Keratinocyte (primary cell): ENCODE data around the gene RNF145. TPM values are rescaled to one million over a fixed set of nuclear protein-coding genes. Genes with fewer than 3 reads are reported as not detected.

Source experiments
- DNase-seq: peaks from one replicate; pipeline ENCODE4 v3.0.0-alpha.2; 2011; ENCODE audit warnings: low read depth, missing footprints, low spot score
- FAIRE-seq: peaks from 2 replicates; lab custom pipeline; 2011; peaks lifted over from hg19 to GRCh38; lab: Jason Lieb, UNC
- H2AFZ ChIP-seq: 2 replicates; pipeline ENCODE4 v1.6.0; 2012; ENCODE audit warnings: low read length, control low read depth, inconsistent platforms; ENCODE audit not compliant: control insufficient read depth
- H3K27ac ChIP-seq: 2 replicates; pipeline ENCODE4 v1.5.1; 2011; ENCODE audit warnings: low read length; ENCODE audit not compliant: control insufficient read depth, insufficient read depth
- H3K27me3 ChIP-seq: 3 replicates; pipeline ENCODE4 v1.6.0; 2011; ENCODE audit warnings: low read length; ENCODE audit not compliant: control insufficient read depth, insufficient read depth; ENCODE audit errors: extremely low read depth
- H3K36me3 ChIP-seq, 2 experiments: 2 replicates in 1 of 2; 3 replicates in 1 of 2; pipeline ENCODE4 v1.5.1; 2011; ENCODE audit warnings: low read length in 2 of 2, mild to moderate bottlenecking in 1 of 2; ENCODE audit not compliant: control insufficient read depth in 2 of 2, insufficient read depth in 2 of 2; ENCODE audit errors: extremely low read depth in 1 of 2
- H3K4me1 ChIP-seq: 3 replicates; pipeline ENCODE4 v1.5.1; 2011; ENCODE audit warnings: low read length; ENCODE audit not compliant: control insufficient read depth, insufficient read depth; ENCODE audit errors: extremely low read depth
- H3K4me2 ChIP-seq: 3 replicates; pipeline ENCODE4 v1.6.0; 2011; ENCODE audit warnings: low read depth, low read length; ENCODE audit not compliant: control insufficient read depth, insufficient read depth; ENCODE audit errors: extremely low read depth
- H3K4me3 ChIP-seq, 3 experiments: fragments of 200-600 bp in 1 of 3; sonication (generic) in 1 of 3; 2 replicates in 2 of 3; 3 replicates in 1 of 3; pipeline ENCODE4 v1.5.1; 2011 to 2016; ENCODE audit warnings: low read length in 3 of 3, mild to moderate bottlenecking in 3 of 3, control low read depth in 2 of 3, inconsistent platforms in 1 of 3, low read depth in 1 of 3, mixed read lengths in 1 of 3, mixed run types in 1 of 3, moderate library complexity in 1 of 3; ENCODE audit not compliant: control insufficient read depth in 2 of 3, insufficient read depth in 2 of 3; ENCODE audit errors: extremely low read depth in 1 of 3
- H3K79me2 ChIP-seq: 2 replicates; pipeline ENCODE4 v1.6.0; 2012; ENCODE audit warnings: low read length; ENCODE audit not compliant: control insufficient read depth, insufficient read depth
- H3K9ac ChIP-seq: 3 replicates; pipeline ENCODE4 v1.6.0; 2011; ENCODE audit warnings: low read length; ENCODE audit not compliant: control insufficient read depth, insufficient read depth; ENCODE audit errors: extremely low read depth
- H3K9me1 ChIP-seq: 3 replicates; pipeline ENCODE4 v1.6.0; 2011; ENCODE audit warnings: low read length; ENCODE audit not compliant: control insufficient read depth, insufficient read depth; ENCODE audit errors: extremely low read depth
- H3K9me3 ChIP-seq: 2 replicates; pipeline ENCODE4 v1.5.1; 2012; ENCODE audit warnings: low read depth, low read length; ENCODE audit not compliant: control insufficient read depth
- H4K20me1 ChIP-seq: 3 replicates; pipeline ENCODE4 v1.6.0; 2011; ENCODE audit warnings: low read length; ENCODE audit not compliant: control insufficient read depth, insufficient read depth; ENCODE audit errors: extremely low read depth
- CTCF ChIP-seq, 3 experiments: IDR thresholded peaks in 1 of 3; conservative IDR thresholded peaks in 1 of 3; optimal IDR thresholded peaks in 1 of 3; 2 replicates in 2 of 3; 3 replicates in 1 of 3; pipeline versions ENCODE3 to v1.5.1; 2011; ENCODE audit warnings: low read length in 3 of 3, mild to moderate bottlenecking in 3 of 3, moderate library complexity in 2 of 3, control low read depth in 1 of 3, inconsistent platforms in 1 of 3; ENCODE audit not compliant: insufficient read depth in 2 of 3; ENCODE audit errors: extremely low read depth in 1 of 3
- EZH2 ChIP-seq: IDR thresholded peaks from one replicate; pipeline ENCODE4 v1.6.1; 2012; ENCODE audit warnings: inconsistent platforms, mild to moderate bottlenecking, low read length, moderate library complexity
- dilution Hi-C: fragments of 300-500 bp; cut with MboI; formaldehyde crosslinking; loops from one replicate; pipeline ENCODE4 v1.7.0; 2020; ENCODE audit warnings: low sequenced_read_pairs; ENCODE audit not compliant: extremely low pct_ligation_motif_present
- polyA plus RNA-seq, 5 experiments: library from polyadenylated mRNA; depleted of rRNA in 3 of 5; stranded (reverse) in 3 of 5; stranded (forward) in 1 of 5; unstranded in 1 of 5; fragments of >200 nt; gene quantifications; 1 replicate in 1 of 5; 2 replicates in 3 of 5; 3 replicates in 1 of 5; pipeline versions ENCODE4 v1.2.1 to v1.2.3, GENCODE V29; 2011 to 2012; ENCODE audit warnings: missing spikeins in 2 of 5, low read depth in 1 of 5, low replicate concordance in 1 of 5
- small RNA-seq, 3 experiments: library from RNA; depleted of rRNA; stranded (forward); fragments of <200 nt; gene quantifications; one replicate each; pipeline ENCODE3, GENCODE V24; 2012; ENCODE audit warnings: low read depth in 3 of 3, low replicate concordance in 1 of 3; ENCODE audit not compliant: insufficient read length in 3 of 3

Gene RNF145
- polyA plus RNA-seq, 1 donor (not counting 4 experiments of a cell fraction or from before 2014, with no cell fraction given): 78.6 TPM

- Histone ChIP-seq H3K27ac (no peak overlapping the region), H3K9me1 (no peaks in the 10 kb centered on the region), H3K27me3 (peaks cover 5% of the 10 kb centered on the region), H3K36me3 (no peaks in the 10 kb centered on the region), H3K4me1 (no peaks in the 10 kb centered on the region), H3K4me3 (no peak overlapping the region), H3K79me2 (no peaks in the 10 kb centered on the region), H4K20me1 (no peaks in the 10 kb centered on the region), H2AFZ (no peak overlapping the region), H3K4me2 (no peak overlapping the region), H3K9me3 (no peaks in the 10 kb centered on the region), H3K9ac (no peak overlapping the region)
- dilution Hi-C loops: loop anchor here (25.0 kb wide), 1 partner anchor 926 kb away; no protein-coding TSS in a partner anchor
- FAIRE-seq (no peak), DNase-seq (no peak)
- TF ChIP-seq EZH2 (no peak), CTCF (optimal IDR thresholded peaks at IDR 0.05 in 1 of 3, IDR thresholded peaks at IDR 0.05 in 1 of 3, conservative IDR thresholded peaks at IDR 0.05 in 1 of 3; ENCODE audit: extremely low read depth in 1 of 3, insufficient read depth in 2 of 3, low read length in 3 of 3) (no peak)
These were observed 95.9 kb downstream of the RNF145 start for GRCh38 chr5:159113405-159113804.

GRCh38 chr5:159112436-159112835 is 96.9 kb downstream of the RNF145 start:
- dilution Hi-C loops: loop anchor here (25.0 kb wide), 1 partner anchor 925 kb away; no protein-coding TSS in a partner anchor
- peaks cover 5% of the 10 kb centered on the region for H3K27me3 ChIP-seq
- no peaks in the 10 kb centered on the region for H3K9me1 ChIP-seq
- no peaks in the 10 kb centered on the region for H3K4me1 ChIP-seq
- H3K9ac ChIP-seq: no peak overlapping the region
- H3K9me3 ChIP-seq: no peaks in the 10 kb centered on the region
- no peaks in the 10 kb centered on the region for H3K36me3 ChIP-seq
- H2AFZ ChIP-seq: no peak overlapping the region
- H3K79me2 ChIP-seq: no peaks in the 10 kb centered on the region
- DNase-seq: no peak
- H3K27ac ChIP-seq: no peak overlapping the region
- H3K4me2 ChIP-seq: no peak overlapping the region
- no peaks in the 10 kb centered on the region for H4K20me1 ChIP-seq
- H3K4me3 ChIP-seq: no peak overlapping the region
- TF ChIP-seq EZH2: no peak
- TF ChIP-seq CTCF (optimal IDR thresholded peaks at IDR 0.05 in 1 of 3, IDR thresholded peaks at IDR 0.05 in 1 of 3, conservative IDR thresholded peaks at IDR 0.05 in 1 of 3; ENCODE audit: extremely low read depth in 1 of 3, insufficient read depth in 2 of 3, low read length in 3 of 3): no peak
- no peak for FAIRE-seq

Small RNA genes within 50 kb of the gene (small RNA-seq; reads per million reads assigned to genes)
- gene RF00263: 0 reads per million in 3 experiments

Other genes with a start within 250 kb of the RNF145 start
- not detected in 3 replicates for gene EBF1, start 109.6 kb downstream of the RNF145 start, polyA plus RNA-seq
- 21.6 to 42.5 TPM (median 26.7 TPM) in 3 replicates for gene UBLCP1, start 53.7 kb upstream of the RNF145 start, polyA plus RNA-seq
- gene IL12B, start 120.9 kb upstream of the RNF145 start, polyA plus RNA-seq: not detected in 3 replicates